NCI-H524 treated with DMSO at 0.1 percent for 48 hours (cell line): ENCODE data around the gene ZNF211.

Experiments
- DNase-seq: peaks from one replicate; lab custom pipeline; 2025; lab: John Stamatoyannopoulos, UW

Gene ZNF211

DNA sequence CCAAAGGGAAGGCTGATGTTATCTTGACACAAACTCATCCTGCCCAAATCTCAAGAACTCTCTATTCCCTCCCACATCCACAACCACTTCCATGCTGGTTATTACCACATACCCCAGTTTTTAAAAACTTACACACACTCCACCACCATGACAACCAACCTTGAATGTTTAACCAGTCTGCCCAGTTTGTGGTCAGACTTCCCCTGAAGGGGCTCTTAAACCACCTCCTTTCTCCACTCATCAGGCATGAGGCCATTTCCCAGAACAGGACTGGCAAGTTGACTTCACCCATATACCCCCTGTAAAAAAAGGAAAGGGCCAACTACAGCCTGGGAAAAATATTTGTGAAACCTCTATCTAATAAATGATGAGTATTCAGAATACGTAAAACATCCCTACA lies 23.4 kb downstream of the ZNF211 start:
- DNase-seq: no peak

- DNase-seq: peak; percentile 8
These were observed 31.5 kb downstream of the ZNF211 start for GRCh38 chr19:57664269-57665127.

DNA sequence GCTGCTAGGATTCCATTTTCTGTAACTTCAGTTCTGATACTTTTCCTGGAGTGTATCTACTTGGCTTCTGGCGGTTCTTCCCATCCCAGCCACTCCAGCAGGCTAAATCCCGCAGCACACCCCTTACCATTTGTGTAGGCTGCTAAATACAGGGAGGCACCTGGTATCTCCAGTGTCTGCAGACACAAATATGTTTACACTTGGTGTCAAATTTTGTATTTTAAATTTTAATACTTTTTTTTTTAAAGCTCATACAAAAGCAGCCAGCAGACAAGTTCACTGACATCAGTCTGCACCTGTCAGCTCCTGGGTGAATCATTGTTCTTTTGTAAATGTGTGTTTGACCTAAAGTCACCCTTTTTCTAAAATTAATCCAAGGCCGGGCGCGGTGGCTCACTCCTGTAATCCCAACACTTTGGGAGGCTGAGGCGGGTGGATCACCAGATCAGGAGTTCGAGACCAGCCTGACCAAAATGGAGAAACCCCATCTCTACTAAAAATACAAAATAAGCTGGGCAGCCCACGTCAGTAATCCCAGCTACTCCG lies 32.4 kb downstream of the ZNF211 start:
- DNase-seq: no peak

DNA sequence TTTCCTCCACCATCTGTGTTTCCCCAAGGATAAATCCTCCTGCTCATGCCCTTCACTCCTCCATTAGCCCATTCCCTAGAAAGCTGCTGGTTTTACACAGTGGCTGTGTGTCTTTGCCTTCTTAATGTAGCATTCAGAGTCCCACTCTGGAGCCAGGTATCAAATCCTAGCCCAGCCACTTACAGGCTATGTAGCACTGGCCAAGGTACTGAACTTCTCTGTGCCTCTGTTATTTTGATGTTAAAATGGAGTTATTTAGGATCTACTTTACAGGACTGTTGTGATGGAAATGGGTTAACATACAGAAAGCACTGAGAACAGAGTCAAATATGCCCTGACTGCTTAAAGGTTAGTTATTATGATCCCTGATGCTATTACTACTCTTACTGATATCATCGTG lies 34.3 kb downstream of the ZNF211 start:
- DNase-seq: no peak

- DNase-seq: no peak
These were observed 35.7 kb downstream of the ZNF211 start, which contains the start of gene ZSCAN4 for GRCh38 chr19:57668635-57669034. Gene ZSCAN4, plus strand, starts transcription at chr19:57668935. Its CDS starts 7,211 bp downstream, at chr19:57676146.

GRCh38 chr19:57671124-57671895 lies 38.3 kb downstream of the ZNF211 start:
- no peak for DNase-seq

- no peak for DNase-seq
These were observed 39.5 kb downstream of the ZNF211 start for GRCh38 chr19:57672466-57672865.

DNA sequence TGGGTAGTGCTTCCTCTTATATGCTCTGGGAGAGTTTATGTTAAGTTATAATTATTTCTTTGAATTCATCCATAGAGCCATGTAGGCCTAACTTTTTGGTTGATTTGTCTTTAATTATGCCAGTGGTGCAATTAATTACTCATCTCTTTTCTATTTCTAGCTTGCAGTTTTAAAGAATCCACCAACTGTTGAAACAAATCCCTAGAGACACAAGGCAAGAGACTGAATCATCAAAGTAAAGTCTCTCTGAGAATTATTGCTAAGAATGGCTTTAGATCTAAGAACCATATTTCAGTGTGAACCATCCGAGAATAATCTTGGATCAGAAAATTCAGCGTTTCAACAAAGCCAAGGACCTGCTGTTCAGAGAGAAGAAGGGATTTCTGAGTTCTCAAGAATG lies 42.9 kb downstream of the ZNF211 start:
- no peak for DNase-seq

DNA sequence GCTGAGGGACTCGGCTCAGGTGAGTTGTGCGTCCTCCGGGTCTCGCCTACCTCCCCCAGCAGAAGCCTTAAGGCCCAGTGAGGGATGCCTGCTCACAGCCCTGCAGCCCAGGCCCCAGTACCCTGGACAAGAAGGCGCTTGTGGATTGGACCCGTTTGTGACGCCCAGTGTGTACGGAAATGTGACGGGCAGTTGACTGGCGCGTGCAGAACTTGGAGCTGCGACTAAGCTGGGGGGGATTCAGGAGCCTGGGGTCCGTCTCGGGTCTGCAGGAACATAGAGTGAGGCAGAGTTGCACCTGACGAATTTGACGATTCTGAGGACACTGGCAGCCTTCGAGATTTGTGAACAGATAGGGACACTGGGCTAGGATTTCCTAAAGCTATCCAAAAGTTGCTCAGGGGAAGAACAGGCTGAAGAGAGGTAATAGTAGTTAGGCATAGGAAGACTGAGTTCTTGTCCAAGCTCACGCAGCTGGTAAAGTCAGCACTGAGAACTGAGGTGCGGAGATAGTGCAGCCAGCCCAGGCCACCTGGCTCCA lies 49.3 kb downstream of the ZNF211 start:
- no peak for DNase-seq

GRCh38 chr19:57686727-57687126 lies 53.8 kb downstream of the ZNF211 start:
- DNase-seq: no peak

- DNase-seq: no peak
These were observed 54.5 kb downstream of the ZNF211 start for GRCh38 chr19:57687363-57688010.

GRCh38 chr19:57688011-57688763 lies 55.2 kb downstream of the ZNF211 start:
- no peak for DNase-seq

DNA sequence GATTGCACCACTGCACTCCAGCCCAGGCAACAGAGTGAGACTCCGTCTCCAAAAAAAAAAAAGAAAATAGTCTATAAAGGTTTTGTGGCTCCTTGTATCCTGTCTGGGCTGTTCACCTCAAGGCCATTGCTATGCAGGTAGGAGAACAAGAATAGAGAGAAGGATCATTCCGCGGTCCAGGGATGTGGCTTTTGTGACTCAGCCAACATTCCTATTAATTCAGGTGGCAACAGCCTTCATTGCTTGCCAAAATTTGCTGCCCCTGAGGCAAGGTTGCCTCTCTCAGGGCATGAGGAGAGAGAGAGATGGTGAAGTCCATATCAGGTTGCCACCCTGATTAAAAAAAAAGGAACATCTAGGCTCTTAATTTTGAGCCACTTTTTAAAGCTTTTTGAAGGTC lies 56.8 kb downstream of the ZNF211 start:
- DNase-seq: no peak
